A549 (cell line): ENCODE data around the gene PPFIA4. TPM values are rescaled to one million over a fixed set of nuclear protein-coding genes. Genes with fewer than 3 reads are reported as not detected.

ENCODE experiments used
- ATAC-seq, 2 experiments: fragments of 200-7000 bp in 1 of 2; fragments of >200 bp in 1 of 2; cut with Nextera tagmentation in 1 of 2; cut with Tn5 transposase in 1 of 2; 3 replicates each; pipeline versions ENCODE4 v1.8.0 to v1.9.1; 2018 to 2020; ENCODE audit warnings: mild to moderate bottlenecking in 1 of 2, moderate library complexity in 1 of 2
- CTCF ChIA-PET: fragments of 300-600 bp; sonication (Branson Sonifier 250); formaldehyde crosslinking; extraction: SDS; loops from one replicate; lab custom pipeline; 2021; ENCODE audit warnings: antibody characterized with exemption, inconsistent platforms; lab: Yijun Ruan, JAX
- POLR2A ChIA-PET: fragments of 350-600 bp; formaldehyde crosslinking; extraction: SDS; loops from one replicate; lab custom pipeline; 2021; ENCODE audit warnings: antibody characterized with exemption, inconsistent platforms; lab: Yijun Ruan, JAX
- DNase-seq, 2 experiments: peaks; one replicate each; pipeline versions ENCODE4 v3.0.0 to v3.0.0-alpha.2; 2011 to 2016; ENCODE audit warnings: low read depth in 1 of 2, low spot score in 1 of 2
- FAIRE-seq: peaks from 2 replicates; lab custom pipeline; 2011; peaks lifted over from hg19 to GRCh38; lab: Jason Lieb, UNC
- H3K27ac ChIP-seq, 2 experiments: fragments of >200 bp; sonication (Bioruptor Twin); formaldehyde crosslinking; 3 replicates each; pipeline ENCODE4 v1.5.1; 2016 to 2017
- H3K4me1 ChIP-seq: fragments of >200 bp; sonication (Bioruptor Twin); formaldehyde crosslinking; 3 replicates; pipeline ENCODE4 v1.6.1; 2016
- H3K4me2 ChIP-seq: fragments of >200 bp; sonication (Bioruptor Twin); formaldehyde crosslinking; 3 replicates; pipeline ENCODE4 v1.6.1; 2016
- H3K4me3 ChIP-seq: fragments of >200 bp; sonication (Bioruptor Twin); formaldehyde crosslinking; 3 replicates; pipeline ENCODE4 v1.5.1; 2016
- H3K9me3 ChIP-seq: fragments of >200 bp; sonication (Bioruptor Twin); formaldehyde crosslinking; 3 replicates; pipeline ENCODE4 v1.6.1; 2016
- CBX2 ChIP-seq: fragments of 200-600 bp; sonication (generic); IDR thresholded peaks from 2 replicates; pipeline ENCODE4 v1.6.1; 2016; ENCODE audit warnings: low read depth, mild to moderate bottlenecking, borderline replicate concordance
- CHD2 ChIP-seq: fragments of 150-350 bp; IDR thresholded peaks from 2 replicates; pipeline ENCODE4 v1.6.1; 2014; ENCODE audit warnings: low read length; ENCODE audit not compliant: partially characterized antibody
- EHMT2 ChIP-seq: fragments of 200-600 bp; sonication (generic); IDR thresholded peaks from 2 replicates; pipeline ENCODE4 v1.6.1; 2016; ENCODE audit warnings: antibody characterized with exemption, low read depth, mild to moderate bottlenecking, moderate library complexity
- ELK1 ChIP-seq: fragments of 150-350 bp; IDR thresholded peaks from 2 replicates; pipeline ENCODE4 v1.6.1; 2014; ENCODE audit warnings: low read depth, mild to moderate bottlenecking, low read length
- ESRRA ChIP-seq: fragments of 150-350 bp; IDR thresholded peaks from 2 replicates; pipeline ENCODE4 v1.6.1; 2014; ENCODE audit warnings: mild to moderate bottlenecking, low read length, borderline replicate concordance
- GATA3 ChIP-seq: IDR thresholded peaks from 2 replicates; pipeline ENCODE4 v1.6.1; 2012; ENCODE audit warnings: borderline replicate concordance
- HES2 ChIP-seq: fragments of >200 bp; sonication (Bioruptor Twin); formaldehyde crosslinking; IDR thresholded peaks from 2 replicates; pipeline ENCODE4 v1.6.1; 2016
- HEYL ChIP-seq: fragments of 250-450 bp; sonication (Bioruptor Pico); IDR thresholded peaks from 2 replicates; pipeline ENCODE4 v1.8.0; 2021; ENCODE audit warnings: mild to moderate bottlenecking, moderate library complexity
- HOXA7 ChIP-seq: fragments of 250-450 bp; sonication (Bioruptor Pico); IDR thresholded peaks from 2 replicates; pipeline ENCODE4 v1.5.0; 2020; ENCODE audit warnings: mild to moderate bottlenecking, moderate library complexity
- JUNB ChIP-seq: fragments of >200 bp; sonication (Bioruptor Twin); formaldehyde crosslinking; IDR thresholded peaks from 2 replicates; pipeline ENCODE4 v1.6.1; 2016
- MAX ChIP-seq: IDR thresholded peaks from 2 replicates; pipeline ENCODE4 v1.6.1; 2012
- MAZ ChIP-seq: fragments of 150-350 bp; IDR thresholded peaks from 2 replicates; pipeline ENCODE4 v1.6.1; 2014; ENCODE audit warnings: antibody characterized with exemption, low read depth, low read length, borderline replicate concordance
- PBX3 ChIP-seq: IDR thresholded peaks from 2 replicates; pipeline ENCODE4 v1.6.1; 2012
- POLR2A ChIP-seq: IDR thresholded peaks from 2 replicates; pipeline ENCODE4 v1.6.1; 2012; ENCODE audit warnings: mild to moderate bottlenecking, low read length
- RAD21 ChIP-seq, 2 experiments: fragments of >200 bp in 1 of 2; sonication (Bioruptor Twin) in 1 of 2; formaldehyde crosslinking in 1 of 2; IDR thresholded peaks in 1 of 2; conservative IDR thresholded peaks in 1 of 2; 2 replicates in 1 of 2; 3 replicates in 1 of 2; pipeline ENCODE4 v1.6.1; 2012 to 2018; ENCODE audit warnings: inconsistent platforms in 1 of 2
- RARB ChIP-seq: fragments of 250-450 bp; sonication (Bioruptor Pico); IDR thresholded peaks from 2 replicates; pipeline ENCODE4 v1.8.0; 2021; ENCODE audit warnings: mild to moderate bottlenecking, moderate library complexity
- RCOR1 ChIP-seq: fragments of 150-350 bp; IDR thresholded peaks from 2 replicates; pipeline ENCODE4 v1.6.1; 2014; ENCODE audit warnings: antibody characterized with exemption, low read length, low read depth
- RNF2 ChIP-seq: fragments of 200-600 bp; sonication (generic); IDR thresholded peaks from 2 replicates; pipeline ENCODE4 v1.6.1; 2016; ENCODE audit warnings: low read depth, mild to moderate bottlenecking, antibody characterized with exemption, moderate library complexity, borderline replicate concordance
- TFCP2L1 ChIP-seq: fragments of 250-450 bp; sonication (Bioruptor Pico); IDR thresholded peaks from 2 replicates; pipeline ENCODE4 v1.5.0; 2021; ENCODE audit warnings: mild to moderate bottlenecking
- ZNF302 ChIP-seq: fragments of 250-450 bp; sonication (Bioruptor Pico); IDR thresholded peaks from 2 replicates; pipeline ENCODE4 v1.9.0; 2021; ENCODE audit warnings: inconsistent platforms, mild to moderate bottlenecking, moderate library complexity
- WGBS: methylation state at CpG from one replicate; pipeline ENCODE4 v1.1.6; 2017; ENCODE audit errors: missing lambda C conversion rate; 5-methylcytosine and 5-hydroxymethylcytosine counted together
- polyA plus RNA-seq, 4 experiments: library from polyadenylated mRNA; depleted of rRNA in 3 of 4; stranded (reverse); fragments of >200 nt; fragmentation: RNase III in 1 of 4; extraction: RNeasy Plus Mini Kit Qiagen cat#74134 plus additional on column Dnase treatment in 1 of 4; gene quantifications; 2 replicates in 3 of 4; 3 replicates in 1 of 4; pipeline ENCODE4 v1.2.3, GENCODE V29; 2011 to 2017

PPFIA4 gene
- polyA plus RNA-seq, 2 of the 4 experiments (the other 2 are of a cell fraction) = 0.47 to 0.63 TPM

GRCh38 chr1:203078478-203078877 is 52.2 kb downstream of the PPFIA4 start:
- CTCF ChIA-PET = interaction anchor here (0.6 to 1.8 kb wide), 3 partner anchors 13 to 138 kb away, joined by 4 to 8 read pairs (median 5); no protein-coding TSS in a partner anchor

GRCh38 chr1:203080456-203080855 is 54.2 kb downstream of the PPFIA4 start:
- 27% methylated on average over 5 of the region's 5 CpGs for WGBS
- Histone ChIP-seq H3K9me3 (no peaks in the 10 kb centered on the region), H3K4me1 (0 out of 3 replicates have a peak, but pooled peaks cover 7% of the 10 kb centered on the region), H3K4me3 (no peak overlapping the region), H3K4me2 (no peak overlapping the region), H3K27ac (no peak overlapping the region)
- FAIRE-seq (no peak), DNase-seq (no peak), ATAC-seq (no peak)
- ChIA-PET POLR2A (no interaction called here), CTCF (interaction anchor here (1.0 to 2.4 kb wide), 2 partner anchors 41 to 92 kb away, joined by 3 to 11 read pairs; no protein-coding TSS in a partner anchor)
- TF ChIP-seq ESRRA (no peak), RARB (CRISPR knock-in tag) (no peak), GATA3 (no peak), CHD2 (no peak), ELK1 (no peak), HEYL (CRISPR knock-in tag) (no peak), RNF2 (no peak), MAX (no peak), HES2 (no peak), HOXA7 (CRISPR knock-in tag) (no peak), POLR2A (no peak), JUNB (no peak), RCOR1 (no peak), RAD21 (conservative IDR thresholded peaks at IDR 0.05 in 1 of 2, IDR thresholded peaks at IDR 0.05 in 1 of 2) (no peak), MAZ (no peak)

More at GRCh38 chr1:203078478-203078877, 52.2 kb downstream of the PPFIA4 start:
- DNase-seq = no peak
- FAIRE-seq = no peak
- H3K9me3 ChIP-seq = no peaks in the 10 kb centered on the region
- no peak overlapping the region for H3K4me2 ChIP-seq
- POLR2A ChIA-PET = no interaction called here
- H3K27ac ChIP-seq = no peak overlapping the region
- TF ChIP-seq EHMT2 = no peak
- no peak for TF ChIP-seq ELK1
- TF ChIP-seq, all 56 proteins: peak for 0
- Histone ChIP-seq H3K4me1 (no peaks in the 10 kb centered on the region), H3K4me3 (no peak overlapping the region)
- no peak for ATAC-seq
- WGBS = 4% methylated on average over 3 of the region's 3 CpGs

GRCh38 chr1:203081465-203082230 is 55.4 kb downstream of the PPFIA4 start:
- ATAC-seq = no peak
- CTCF ChIA-PET = interaction anchor here (0.7 to 3.8 kb wide), 5 partner anchors 12 to 187 kb away, joined by 3 to 28 read pairs (median 3); no protein-coding TSS in a partner anchor
- no peak for TF ChIP-seq GATA3
- TF ChIP-seq PBX3 = no peak
- no peak for TF ChIP-seq MAX
- TF ChIP-seq TFCP2L1 (CRISPR knock-in tag) = no peak
- no peak for TF ChIP-seq CBX2
- TF ChIP-seq ZNF302 (CRISPR knock-in tag) = no peak
- Histone ChIP-seq H3K4me3 (no peak overlapping the region), H3K27ac (no peak overlapping the region), H3K4me1 (0 out of 3 replicates have a peak, but pooled peaks cover 7% of the 10 kb centered on the region), H3K9me3 (no peaks in the 10 kb centered on the region), H3K4me2 (no peak overlapping the region)
- POLR2A ChIA-PET = no interaction called here
- FAIRE-seq = no peak
- 53% methylated on average over 9 of the region's 9 CpGs for WGBS
- DNase-seq = no peak
